ENCODE measurements around the gene FIBCD1. TPM values are rescaled to one million over a fixed set of nuclear protein-coding genes. Genes with fewer than 3 reads are reported as not detected.

FIBCD1 gene
- total RNA-seq, 2 experiments from 2014 or later = not detected

DNA sequence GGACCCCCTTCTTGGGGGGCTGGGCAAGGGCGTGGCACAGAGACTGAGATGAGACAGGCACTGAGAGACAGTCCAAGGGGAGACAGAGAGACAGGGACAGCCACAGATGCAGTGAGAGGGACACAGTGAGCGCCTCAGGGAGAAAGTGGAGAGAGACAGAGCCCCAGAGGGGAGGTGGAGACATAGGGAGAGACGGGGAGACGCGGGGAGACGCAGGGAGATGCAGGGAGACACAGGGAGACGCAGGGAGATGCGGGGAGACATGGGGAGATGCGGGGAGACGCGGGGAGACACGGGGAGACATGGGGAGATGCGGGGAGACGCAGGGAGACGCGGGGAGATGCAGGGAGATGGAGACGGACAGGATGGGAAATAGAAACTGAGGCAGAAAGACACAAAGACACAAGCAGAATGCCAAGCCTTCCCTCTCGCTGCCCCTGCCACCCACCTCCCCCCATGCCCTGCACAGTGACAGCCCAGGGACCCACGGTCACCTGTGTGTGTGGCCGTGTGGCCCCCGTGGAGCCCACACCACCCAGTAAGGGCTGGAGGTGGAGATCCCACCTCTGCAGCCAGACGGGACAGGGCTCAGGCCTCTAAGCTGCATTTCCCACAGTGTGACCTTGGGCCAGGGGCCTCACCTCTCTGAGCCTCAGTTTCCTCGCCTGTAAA is 8.8 kb downstream of the FIBCD1 start:
- Mint-ChIP-seq H3K4me1 (ENCODE audit: low read depth) (no peaks in the 10 kb centered on the region), H3K27me3 (ENCODE audit: low read depth) (peaks cover 23% of the 10 kb centered on the region), H3K36me3 (ENCODE audit: low read depth) (no peaks in the 10 kb centered on the region), H3K9me3 (ENCODE audit: insufficient read depth) (no peaks in the 10 kb centered on the region), H3K27ac (no peak overlapping the region), H3K4me3 (no peak overlapping the region)
- DNase-seq (no peak), ATAC-seq (no peak)
- CTCF ChIA-PET = no interaction called here
- POLR2A ChIA-PET = interaction anchor here (0.6 kb wide), 1 partner anchor 112 kb away, joined by 3 read pairs; no protein-coding TSS in a partner anchor

DNA sequence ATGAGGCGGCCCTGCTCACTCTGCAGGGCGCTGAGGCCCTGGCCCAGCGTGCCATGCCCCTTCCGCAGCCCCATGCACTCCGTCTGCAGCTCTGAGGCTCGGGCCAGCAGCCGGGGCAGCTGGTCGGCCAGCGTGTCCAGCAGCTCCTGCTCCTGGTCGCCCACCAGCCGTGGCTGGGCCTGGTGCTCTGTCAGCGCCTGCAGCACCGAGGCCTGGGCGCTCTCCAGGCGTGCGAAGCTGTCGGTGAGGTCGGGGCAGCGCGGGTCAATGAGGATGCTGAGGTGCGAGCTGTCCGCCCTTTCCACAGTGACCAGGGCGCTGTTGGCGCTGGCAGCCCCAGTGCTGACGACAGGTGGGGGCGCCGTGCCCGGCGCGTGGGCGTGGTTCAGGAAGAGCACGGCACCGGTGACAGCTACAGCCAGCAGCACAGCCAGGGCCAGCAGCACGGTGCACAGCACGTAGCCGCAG is 9.4 kb downstream of the FIBCD1 start:
- Mint-ChIP-seq H3K4me1 (ENCODE audit: low read depth) (no peaks in the 10 kb centered on the region), H3K27ac (no peak overlapping the region), H3K36me3 (ENCODE audit: low read depth) (no peaks in the 10 kb centered on the region), H3K27me3 (ENCODE audit: low read depth) (peaks cover 17% of the 10 kb centered on the region), H3K4me3 (no peak overlapping the region), H3K9me3 (ENCODE audit: insufficient read depth) (no peaks in the 10 kb centered on the region)
- ATAC-seq (no peak), DNase-seq (no peak)
- POLR2A ChIA-PET = interaction anchor here (0.6 kb wide), 1 partner anchor 111 kb away, joined by 3 read pairs; no protein-coding TSS in a partner anchor
- CTCF ChIA-PET = no interaction called here

DNA sequence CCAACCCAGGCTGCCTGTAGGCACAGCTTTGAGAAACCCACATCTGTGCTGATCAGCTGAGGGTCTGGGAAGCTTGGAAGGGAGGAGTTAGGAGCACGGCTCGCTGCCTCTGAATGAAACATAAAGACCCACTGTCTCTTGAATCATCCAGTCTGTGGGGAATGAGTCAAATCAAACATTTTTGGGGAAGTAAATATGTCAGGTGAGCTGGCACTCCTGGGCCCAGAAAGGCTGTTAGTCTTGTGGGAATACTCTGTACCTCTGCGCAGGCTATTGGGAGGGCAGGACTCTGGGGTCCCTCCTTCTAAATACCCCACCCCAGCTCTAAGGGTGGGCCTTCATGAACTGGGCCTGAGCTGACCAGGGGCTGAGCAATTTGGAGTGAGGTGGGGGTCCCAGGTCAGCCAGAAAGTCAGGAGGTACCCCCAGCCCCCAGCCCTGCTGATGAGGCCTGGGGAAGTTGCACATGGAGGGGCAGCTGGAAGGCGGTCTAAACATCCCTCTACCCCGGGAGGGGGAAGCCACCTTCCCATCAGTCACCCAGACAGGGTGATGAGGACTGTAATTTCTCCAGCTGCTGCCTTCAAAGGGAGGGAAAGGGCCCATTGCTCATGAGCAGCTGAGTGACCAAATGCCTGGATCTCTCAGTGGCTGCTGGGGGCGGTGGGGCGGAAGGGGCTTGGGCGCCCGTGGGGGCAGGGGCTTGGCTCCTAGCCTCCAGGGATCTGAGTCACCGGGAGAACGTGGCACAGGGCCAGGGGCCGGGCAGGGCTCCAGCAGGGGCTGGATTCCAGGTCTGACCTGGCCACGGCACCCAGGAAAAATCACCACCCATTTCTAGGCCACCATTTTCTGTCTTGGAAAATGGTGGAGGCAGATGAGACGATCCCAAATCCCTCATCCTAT is 10.8 kb downstream of the FIBCD1 start:
- Mint-ChIP-seq H3K27ac (no peak overlapping the region), H3K9me3 (ENCODE audit: insufficient read depth) (no peaks in the 10 kb centered on the region), H3K36me3 (ENCODE audit: low read depth) (no peaks in the 10 kb centered on the region), H3K27me3 (ENCODE audit: low read depth) (peaks cover 16% of the 10 kb centered on the region), H3K4me3 (no peak overlapping the region), H3K4me1 (ENCODE audit: low read depth) (no peaks in the 10 kb centered on the region)
- POLR2A ChIA-PET = no interaction called here
- CTCF ChIA-PET = interaction anchor here (1.0 kb wide), 1 partner anchor 223 kb away, joined by 3 read pairs; no protein-coding TSS in a partner anchor
- DNase-seq (no peak), ATAC-seq (no peak)

DNA sequence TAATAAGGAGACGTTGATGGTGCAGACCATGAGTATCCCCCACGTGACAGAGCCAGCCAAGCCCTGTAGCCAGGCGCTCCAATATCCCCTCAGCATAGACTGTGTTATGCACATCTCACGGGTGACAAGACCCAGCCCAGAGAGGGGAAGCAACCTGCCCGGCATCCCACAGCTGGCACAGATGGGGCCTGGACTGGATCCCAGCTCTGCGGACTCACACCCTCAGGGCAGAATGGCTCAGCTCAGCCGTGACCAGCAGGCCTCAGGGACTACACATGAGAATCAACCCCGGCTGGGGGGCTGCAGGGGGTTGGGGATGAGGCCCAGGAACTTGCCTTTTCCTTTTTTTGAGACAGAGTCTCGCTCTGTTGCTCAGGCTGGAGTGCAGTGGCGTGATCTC is 11.7 kb downstream of the FIBCD1 start:
- no peak overlapping the region for H3K27ac Mint-ChIP-seq
- no peak for ATAC-seq
- POLR2A ChIA-PET = no interaction called here

DNA sequence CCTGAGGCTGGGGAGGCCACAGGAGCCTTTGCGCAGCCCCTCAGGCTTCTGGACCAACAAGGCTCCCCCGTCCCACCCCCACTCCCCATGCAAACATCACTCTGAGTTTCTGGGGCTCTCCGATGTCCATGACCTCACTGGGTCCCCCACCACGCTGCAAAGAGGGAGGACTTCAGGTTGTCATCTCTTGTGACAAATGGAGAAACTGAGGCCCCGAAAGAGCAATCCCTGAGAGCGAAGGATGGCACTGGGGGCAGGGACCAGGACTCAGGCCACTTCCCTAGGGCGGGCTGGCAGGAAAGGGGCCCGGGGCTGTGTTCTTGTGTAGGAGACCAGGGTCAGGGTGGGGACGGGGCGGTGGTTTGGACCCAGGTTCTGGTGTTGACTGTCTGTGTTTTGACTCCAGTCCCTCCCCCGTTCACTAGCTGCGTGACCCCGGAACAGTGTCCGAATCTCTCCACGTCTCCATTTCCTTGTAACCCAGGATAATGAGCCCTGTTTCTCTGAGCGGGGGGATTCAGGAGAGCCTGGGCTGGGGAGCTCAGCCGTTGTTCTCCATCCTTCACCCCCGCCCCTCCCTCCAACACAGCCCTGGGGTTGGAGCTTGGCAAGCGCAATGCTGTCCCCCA is 13.9 kb downstream of the FIBCD1 start:
- Mint-ChIP-seq H3K9me3 (ENCODE audit: insufficient read depth) (no peaks in the 10 kb centered on the region), H3K4me3 (no peak overlapping the region), H3K36me3 (ENCODE audit: low read depth) (no peaks in the 10 kb centered on the region), H3K27me3 (ENCODE audit: low read depth) (no peaks in the 10 kb centered on the region), H3K27ac (no peak overlapping the region), H3K4me1 (ENCODE audit: low read depth) (no peaks in the 10 kb centered on the region)
- ChIA-PET POLR2A (no interaction called here), CTCF (no interaction called here)
- DNase-seq (no peak), ATAC-seq (no peak)

More for the DNA sequence above, 11.7 kb downstream of the FIBCD1 start:
- no peak for DNase-seq
- no peaks in the 10 kb centered on the region for H3K4me1 Mint-ChIP-seq (ENCODE audit: low read depth)
- H3K27me3 Mint-ChIP-seq (ENCODE audit: low read depth) = peaks cover 9% of the 10 kb centered on the region
- no peaks in the 10 kb centered on the region for H3K36me3 Mint-ChIP-seq (ENCODE audit: low read depth)
- CTCF ChIA-PET = interaction anchor here (1.0 kb wide), 1 partner anchor 223 kb away, joined by 3 read pairs; no protein-coding TSS in a partner anchor
- no peak overlapping the region for H3K4me3 Mint-ChIP-seq
- H3K9me3 Mint-ChIP-seq (ENCODE audit: insufficient read depth) = no peaks in the 10 kb centered on the region

DNA sequence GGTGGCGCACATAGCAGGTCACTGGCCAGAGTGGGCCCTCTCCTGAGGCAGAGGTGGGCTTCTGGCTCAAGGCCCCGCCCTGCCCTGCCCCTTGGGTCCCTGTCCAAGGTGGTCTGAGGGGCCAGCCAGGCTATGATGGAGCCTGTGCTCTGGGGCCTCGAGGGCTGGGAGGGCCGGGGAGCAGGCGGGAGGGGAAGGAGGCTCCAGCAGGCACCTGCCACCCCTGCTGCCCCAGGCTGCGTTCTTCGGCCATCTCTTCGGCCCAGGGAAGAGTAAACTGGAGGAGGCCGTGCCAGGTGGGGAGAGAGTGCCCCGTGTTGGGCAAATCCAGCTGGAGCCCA is 14.6 kb downstream of the FIBCD1 start:
- CTCF ChIA-PET = no interaction called here
- Mint-ChIP-seq H3K27me3 (ENCODE audit: low read depth) (no peaks in the 10 kb centered on the region), H3K27ac (no peak overlapping the region), H3K4me3 (no peak overlapping the region), H3K9me3 (ENCODE audit: insufficient read depth) (no peaks in the 10 kb centered on the region), H3K4me1 (ENCODE audit: low read depth) (no peaks in the 10 kb centered on the region), H3K36me3 (ENCODE audit: low read depth) (no peaks in the 10 kb centered on the region)
- POLR2A ChIA-PET = no interaction called here
- ATAC-seq (no peak), DNase-seq (no peak)

DNA sequence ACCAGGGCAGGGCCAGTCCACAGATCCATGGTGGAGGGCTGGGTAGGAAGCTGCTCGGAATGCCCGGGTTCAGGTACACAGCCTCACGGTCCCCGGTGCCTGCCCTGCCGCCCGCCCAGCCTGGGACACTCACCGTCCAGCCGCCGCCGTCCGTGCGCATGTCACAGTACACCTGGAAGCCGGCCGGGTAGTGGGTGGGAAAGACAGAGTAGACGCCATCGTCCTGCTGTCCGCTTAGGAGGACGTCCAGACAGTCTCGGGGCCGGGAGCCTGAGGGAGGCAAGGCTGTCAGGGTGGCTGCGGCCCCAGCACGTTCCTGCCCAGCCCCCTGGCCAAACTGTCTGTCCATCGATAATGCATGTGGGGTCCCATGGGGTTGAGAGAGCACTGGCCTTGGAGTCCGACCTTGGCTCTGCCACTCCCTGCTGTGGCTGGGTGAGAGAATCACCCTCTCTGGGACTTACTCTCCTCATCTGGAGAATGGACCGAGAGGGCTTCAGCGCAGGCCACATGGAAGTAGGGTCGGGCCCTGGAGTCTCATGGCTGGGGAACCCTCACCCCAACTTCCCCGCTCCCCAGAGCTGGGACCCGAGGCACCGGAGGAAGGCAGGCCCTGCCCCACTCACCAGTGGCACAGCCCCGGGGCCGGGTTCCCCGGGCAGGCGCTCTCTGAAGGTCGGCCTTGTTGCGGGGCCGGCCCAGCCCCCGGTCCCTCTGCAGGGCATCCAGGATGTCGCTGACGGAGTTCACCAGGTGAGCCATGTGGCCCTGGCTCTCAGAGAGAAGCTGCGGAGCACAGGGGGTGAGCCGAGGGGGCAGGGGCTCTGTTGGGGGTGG is 15.2 kb downstream of the FIBCD1 start:
- ChIA-PET POLR2A (no interaction called here), CTCF (no interaction called here)
- Mint-ChIP-seq H3K4me1 (ENCODE audit: low read depth) (no peaks in the 10 kb centered on the region), H3K36me3 (ENCODE audit: low read depth) (no peaks in the 10 kb centered on the region), H3K9me3 (ENCODE audit: insufficient read depth) (no peaks in the 10 kb centered on the region), H3K27me3 (ENCODE audit: low read depth) (no peaks in the 10 kb centered on the region), H3K27ac (no peak overlapping the region), H3K4me3 (no peak overlapping the region)
- ATAC-seq (no peak), DNase-seq (no peak)

DNA sequence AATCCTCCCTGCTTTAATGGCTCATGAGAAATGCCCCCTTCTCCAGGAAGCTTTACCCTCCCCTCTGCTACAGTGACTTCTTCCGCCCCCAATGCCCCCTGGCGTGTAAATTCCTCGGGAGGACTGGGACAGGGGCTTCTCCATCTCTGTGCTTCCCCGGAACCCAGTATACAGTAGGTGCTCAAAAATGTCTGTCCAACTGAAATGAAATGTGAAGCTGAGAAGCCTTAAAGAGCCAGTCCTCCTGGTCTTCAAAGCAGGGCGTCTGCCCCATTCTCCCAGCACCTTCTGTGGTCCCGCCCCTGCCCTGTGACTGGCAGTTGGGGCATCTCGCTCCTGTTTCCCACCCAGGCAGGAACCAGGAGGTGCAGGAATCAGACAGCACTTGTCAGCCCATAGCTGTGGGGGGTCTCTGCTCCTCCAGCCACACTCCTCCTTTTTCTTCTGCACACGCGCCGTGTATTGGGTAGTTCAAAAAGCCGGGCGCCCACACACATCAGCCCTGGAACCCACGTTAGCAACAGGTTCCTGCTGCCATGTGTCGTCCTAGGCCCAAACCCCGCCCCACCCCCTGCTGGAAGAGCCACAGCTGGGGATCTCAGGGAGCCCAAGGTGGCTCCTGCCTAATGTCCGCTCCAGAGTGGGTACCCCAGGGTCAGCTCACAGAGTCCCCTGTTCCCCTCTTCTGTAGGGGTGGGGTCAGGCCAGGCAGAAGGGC is 16.0 kb downstream of the FIBCD1 start:
- ChIA-PET CTCF (no interaction called here), POLR2A (no interaction called here)
- ATAC-seq = no peak
- Mint-ChIP-seq H3K4me3 (no peak overlapping the region), H3K27ac (no peak overlapping the region), H3K4me1 (ENCODE audit: low read depth) (no peaks in the 10 kb centered on the region), H3K27me3 (ENCODE audit: low read depth) (no peaks in the 10 kb centered on the region), H3K36me3 (ENCODE audit: low read depth) (no peaks in the 10 kb centered on the region), H3K9me3 (ENCODE audit: insufficient read depth) (no peaks in the 10 kb centered on the region)
- DNase-seq = no peak

DNA sequence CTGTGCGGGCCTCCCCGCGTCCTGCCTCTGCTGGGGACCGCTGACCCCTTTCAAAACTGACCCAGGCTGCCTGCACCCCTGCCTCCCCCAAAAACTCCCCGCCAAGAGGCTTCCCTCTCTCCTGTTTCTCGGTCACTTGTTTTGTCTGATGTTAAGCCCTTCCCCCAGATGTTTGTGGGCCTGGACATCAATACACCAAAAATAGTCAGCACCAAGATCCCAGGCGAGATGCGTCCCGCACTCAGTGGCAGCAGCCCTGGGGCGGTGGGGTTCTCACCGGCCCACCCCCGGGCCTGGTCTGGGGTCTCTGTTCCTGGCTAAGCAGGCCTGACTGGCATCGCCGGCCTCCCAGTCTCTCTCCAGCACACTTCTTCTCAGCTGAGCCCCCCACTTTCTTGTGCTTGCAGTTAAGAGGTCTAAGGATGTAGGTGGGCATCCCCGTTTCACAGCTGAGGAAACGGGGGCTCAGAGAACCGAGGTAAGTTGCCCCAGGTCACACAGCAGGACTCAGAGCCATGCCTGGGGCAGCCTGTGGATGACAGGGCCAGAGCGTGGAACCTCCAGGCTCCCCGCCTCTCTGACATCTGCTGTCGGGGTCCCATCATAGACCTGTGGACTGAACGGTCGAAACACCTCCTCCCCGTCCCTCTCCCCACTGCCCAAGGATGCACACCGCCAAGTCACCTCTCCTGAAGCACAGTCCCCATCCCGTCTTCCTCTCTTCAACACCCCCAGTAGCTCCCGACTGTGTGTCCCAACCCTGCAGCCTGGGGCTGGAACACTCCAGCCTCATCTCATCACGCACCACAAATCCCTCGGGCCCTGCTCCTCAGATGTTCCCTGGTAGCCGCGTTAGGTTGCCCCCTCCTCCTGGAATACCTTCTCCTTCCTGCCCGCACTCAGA is 16.8 kb downstream of the FIBCD1 start:
- no peak for DNase-seq
- Mint-ChIP-seq H3K27ac (no peak overlapping the region), H3K4me1 (ENCODE audit: low read depth) (no peaks in the 10 kb centered on the region), H3K4me3 (no peak overlapping the region), H3K27me3 (ENCODE audit: low read depth) (no peaks in the 10 kb centered on the region), H3K9me3 (ENCODE audit: insufficient read depth) (no peaks in the 10 kb centered on the region), H3K36me3 (ENCODE audit: low read depth) (no peaks in the 10 kb centered on the region)
- no peak for ATAC-seq
- CTCF ChIA-PET = no interaction called here
- POLR2A ChIA-PET = no interaction called here

DNA sequence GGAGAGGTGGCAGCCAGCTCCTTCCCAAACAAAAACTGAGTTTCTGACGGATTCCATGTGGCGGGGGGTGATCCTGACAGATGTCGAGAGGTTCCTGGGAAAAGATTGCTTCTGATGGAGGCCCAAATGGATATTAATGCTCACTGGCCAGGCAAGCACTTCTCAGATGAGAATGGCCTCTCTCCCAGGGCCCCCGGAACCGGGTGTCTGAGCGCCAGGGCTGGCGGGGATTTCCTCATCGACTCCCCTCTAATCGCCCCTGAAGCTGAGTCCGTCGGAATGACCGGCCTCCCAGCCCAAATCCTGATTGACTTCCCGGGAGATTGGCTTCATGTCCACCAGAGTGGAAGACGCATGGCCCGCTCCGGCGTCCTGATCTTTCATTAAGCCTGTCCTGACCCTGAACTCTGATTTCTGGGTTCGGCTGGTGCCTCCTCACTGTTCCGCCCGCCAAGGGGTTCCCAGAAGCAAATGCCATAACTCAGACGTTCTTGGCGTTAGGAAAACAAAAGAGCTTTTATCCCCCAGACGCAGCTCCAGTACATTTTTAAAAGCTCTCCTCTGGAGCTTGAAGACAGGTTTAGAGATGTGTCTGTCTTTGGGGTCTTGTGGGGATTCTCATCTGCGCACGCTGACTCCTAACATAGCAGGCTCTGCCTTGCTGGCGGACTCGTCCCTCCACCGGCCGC is 17.6 kb downstream of the FIBCD1 start:
- ChIA-PET CTCF (no interaction called here), POLR2A (no interaction called here)
- DNase-seq (no peak), ATAC-seq (no peak)
- no peaks in the 10 kb centered on the region for H3K27me3 Mint-ChIP-seq (ENCODE audit: low read depth)
- H3K4me1 Mint-ChIP-seq (ENCODE audit: low read depth) = no peaks in the 10 kb centered on the region
- no peaks in the 10 kb centered on the region for H3K36me3 Mint-ChIP-seq (ENCODE audit: low read depth)
- H3K9me3 Mint-ChIP-seq (ENCODE audit: insufficient read depth) = no peaks in the 10 kb centered on the region
- H3K4me3 Mint-ChIP-seq = no peak overlapping the region
- H3K27ac Mint-ChIP-seq = no peak overlapping the region
